SK-N-MC (cell line): ENCODE data around the gene SOX5.
"Not testable (repeated sequence)": the region's sequence is repeated elsewhere in the genome, so short reads cannot be mapped to it uniquely, and the experiment has no call there.

Source experiments
- DNase-seq: peaks from one replicate; pipeline ENCODE4 v3.0.0-alpha.2; 2011; ENCODE audit warnings: low read depth, low spot score
- H3K27ac ChIP-seq: fragments of 200-600 bp; sonication (generic); 2 replicates; pipeline ENCODE4 v1.5.1; 2016; ENCODE audit warnings: mixed run types
- H3K36me3 ChIP-seq: fragments of 200-600 bp; sonication (generic); 2 replicates; pipeline ENCODE4 v1.6.1; 2017; ENCODE audit warnings: antibody characterized with exemption, low read length, mixed read lengths; ENCODE audit not compliant: insufficient read depth
- H3K4me3 ChIP-seq: fragments of 200-600 bp; sonication (generic); 2 replicates; pipeline ENCODE4 v1.5.1; 2016
- H3K9ac ChIP-seq: fragments of 200-600 bp; sonication (generic); 2 replicates; pipeline ENCODE4 v1.8.0; 2017; ENCODE audit warnings: mixed run types, mixed read lengths; ENCODE audit not compliant: insufficient read length
- H3K9me3 ChIP-seq: fragments of 200-600 bp; sonication (generic); 2 replicates; pipeline ENCODE4 v1.6.1; 2017; ENCODE audit warnings: low read depth, mild to moderate bottlenecking, antibody characterized with exemption, low read length, moderate library complexity, mixed read lengths
- EZH2 ChIP-seq: fragments of 200-600 bp; sonication (generic); IDR thresholded peaks from one replicate; pipeline ENCODE4 v1.6.1; 2017; ENCODE audit warnings: antibody characterized with exemption
- FOXP2 ChIP-seq: optimal IDR thresholded peaks from 2 replicates; pipeline ENCODE3; 2011; ENCODE audit warnings: mild to moderate bottlenecking, moderate library complexity; ENCODE audit not compliant: insufficient read depth; ENCODE audit errors: extremely low read length, control extremely low read depth
- POLR2AphosphoS5 ChIP-seq: IDR thresholded peaks from 2 replicates; pipeline ENCODE4 v1.6.1; 2012; ENCODE audit warnings: mild to moderate bottlenecking, low read depth, low read length, borderline replicate concordance

The SOX5 gene

DNA sequence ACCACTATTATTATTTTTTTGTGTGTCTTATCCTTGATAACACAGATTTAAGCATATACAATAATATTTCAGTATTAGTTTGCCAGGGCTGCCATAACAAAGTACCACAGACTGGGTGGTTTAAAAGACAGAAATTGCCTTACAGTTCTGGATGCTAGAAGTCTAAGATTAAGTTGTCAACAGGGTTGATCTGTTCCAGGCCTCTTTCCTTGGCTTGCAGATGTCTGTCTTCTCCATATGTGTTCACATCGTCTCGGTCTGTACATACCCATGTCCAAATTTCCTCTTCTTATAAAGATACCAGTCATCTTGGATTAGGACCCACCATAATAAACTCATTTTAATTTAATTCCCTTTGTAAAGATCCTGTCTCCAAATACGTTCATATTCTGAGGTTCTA is 204.8 kb downstream of the SOX5 start:
- Histone ChIP-seq H3K9ac (no peak overlapping the region), H3K27ac (no peak overlapping the region), H3K9me3 (no peaks in the 10 kb centered on the region), H3K36me3 (no peaks in the 10 kb centered on the region), H3K4me3 (no peak overlapping the region)
- DNase-seq, result no peak
- no peak for TF ChIP-seq EZH2
- no peak for TF ChIP-seq FOXP2
- TF ChIP-seq POLR2AphosphoS5, result no peak

DNA sequence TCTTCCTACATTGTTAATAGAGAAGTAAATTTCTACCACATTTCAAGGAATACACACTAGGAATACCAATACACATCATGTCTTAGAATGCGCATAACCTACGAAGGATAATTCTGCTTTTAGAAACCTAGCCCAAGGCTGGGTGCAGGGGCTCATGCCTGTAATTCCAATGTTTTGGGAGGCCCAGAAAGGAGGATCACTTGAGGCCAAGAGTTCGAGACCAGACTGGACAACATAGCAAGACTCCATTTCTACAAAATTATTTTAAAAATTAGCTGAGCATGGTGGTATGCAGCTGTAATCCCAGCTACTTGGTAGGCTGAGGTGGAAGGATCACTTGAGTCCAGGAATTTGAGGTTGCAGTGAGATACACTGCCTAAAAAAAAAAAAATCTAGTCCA is 206.9 kb downstream of the SOX5 start:
- Histone ChIP-seq H3K27ac (no peak overlapping the region), H3K36me3 (no peaks in the 10 kb centered on the region), H3K9ac (no peak overlapping the region), H3K4me3 (no peak overlapping the region), H3K9me3 (no peaks in the 10 kb centered on the region)
- no peak for DNase-seq
- no peak for TF ChIP-seq POLR2AphosphoS5
- no peak for TF ChIP-seq FOXP2
- TF ChIP-seq EZH2, result no peak

GRCh38 chr12:23731493-23731892 is 218.0 kb downstream of the SOX5 start:
- no peak for TF ChIP-seq EZH2
- no peak for TF ChIP-seq POLR2AphosphoS5
- TF ChIP-seq FOXP2, result no peak
- Histone ChIP-seq H3K9ac (no peak overlapping the region), H3K4me3 (no peak overlapping the region), H3K27ac (no peak overlapping the region), H3K9me3 (no peaks in the 10 kb centered on the region), H3K36me3 (no peaks in the 10 kb centered on the region)
- DNase-seq, result no peak

DNA sequence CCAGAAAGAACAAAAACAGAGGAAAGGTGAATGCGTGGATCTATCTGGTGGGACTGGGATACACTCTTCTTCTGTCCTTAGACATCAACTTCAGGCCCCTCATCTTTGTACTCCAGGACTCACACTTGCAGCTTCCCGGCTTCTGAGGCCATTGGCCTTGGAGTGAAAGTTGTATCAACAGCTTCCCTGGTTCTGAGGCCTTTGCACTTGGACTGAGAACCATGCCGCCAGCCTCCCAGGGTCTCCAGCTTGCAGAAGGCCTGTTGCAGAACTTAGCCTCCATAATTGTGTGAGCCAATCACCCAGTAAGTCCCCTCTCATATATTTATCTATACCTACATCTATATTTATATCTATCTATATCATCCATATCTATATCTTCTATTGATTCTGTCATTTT is 218.4 kb downstream of the SOX5 start:
- H3K9ac ChIP-seq, result no peak overlapping the region
- TF ChIP-seq EZH2 (no peak), POLR2AphosphoS5 (no peak), FOXP2 (no peak)
- no peaks in the 10 kb centered on the region for H3K9me3 ChIP-seq
- no peak for DNase-seq
- H3K27ac ChIP-seq, result no peak overlapping the region
- no peaks in the 10 kb centered on the region for H3K36me3 ChIP-seq
- H3K4me3 ChIP-seq, result no peak overlapping the region

GRCh38 chr12:23729359-23729758 is 220.1 kb downstream of the SOX5 start:
- no peak overlapping the region for H3K27ac ChIP-seq
- H3K36me3 ChIP-seq, result no peaks in the 10 kb centered on the region
- no peak overlapping the region for H3K4me3 ChIP-seq
- TF ChIP-seq FOXP2, result no peak
- DNase-seq, result no peak
- H3K9ac ChIP-seq, result no peak overlapping the region
- H3K9me3 ChIP-seq, result no peaks in the 10 kb centered on the region

- no peak overlapping the region for H3K4me3 ChIP-seq
- no peak overlapping the region for H3K9ac ChIP-seq
- TF ChIP-seq POLR2AphosphoS5 (no peak), FOXP2 (no peak)
- no peaks in the 10 kb centered on the region for H3K9me3 ChIP-seq
- H3K36me3 ChIP-seq, result no peaks in the 10 kb centered on the region
- no peak for DNase-seq
- no peak overlapping the region for H3K27ac ChIP-seq
Observed at GRCh38 chr12:23726646-23727045, 222.8 kb downstream of the SOX5 start.

DNA sequence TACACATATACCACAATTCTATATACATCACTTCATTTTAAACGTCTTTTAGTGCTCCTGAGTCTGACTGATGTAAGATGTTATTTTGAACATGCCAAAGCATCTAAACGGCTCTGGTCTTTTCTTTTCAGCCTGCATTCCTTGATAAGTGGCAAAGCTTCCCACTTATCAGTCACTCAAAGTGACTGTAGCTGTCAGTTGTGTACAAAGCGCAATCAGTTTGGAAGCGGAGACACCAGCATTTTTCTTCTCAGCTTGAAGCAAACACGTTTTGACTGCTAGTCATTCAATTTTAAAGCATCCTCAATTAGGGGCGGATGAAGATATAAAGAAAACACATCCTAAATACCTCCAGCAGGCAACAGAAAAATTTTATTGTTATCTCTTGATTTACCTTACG is 226.8 kb downstream of the SOX5 start:
- no peak overlapping the region for H3K27ac ChIP-seq
- TF ChIP-seq EZH2 (no peak), POLR2AphosphoS5 (no peak), FOXP2 (no peak)
- no peaks in the 10 kb centered on the region for H3K9me3 ChIP-seq
- no peaks in the 10 kb centered on the region for H3K36me3 ChIP-seq
- no peak for DNase-seq
- H3K9ac ChIP-seq, result no peak overlapping the region
- no peak overlapping the region for H3K4me3 ChIP-seq

GRCh38 chr12:23721268-23721667 is 228.2 kb downstream of the SOX5 start:
- Histone ChIP-seq H3K9me3 (no peaks in the 10 kb centered on the region), H3K4me3 (no peak overlapping the region), H3K36me3 (no peaks in the 10 kb centered on the region), H3K27ac (no peak overlapping the region), H3K9ac (no peak overlapping the region)
- no peak for TF ChIP-seq POLR2AphosphoS5
- no peak for TF ChIP-seq EZH2
- no peak for TF ChIP-seq FOXP2
- no peak for DNase-seq

DNA sequence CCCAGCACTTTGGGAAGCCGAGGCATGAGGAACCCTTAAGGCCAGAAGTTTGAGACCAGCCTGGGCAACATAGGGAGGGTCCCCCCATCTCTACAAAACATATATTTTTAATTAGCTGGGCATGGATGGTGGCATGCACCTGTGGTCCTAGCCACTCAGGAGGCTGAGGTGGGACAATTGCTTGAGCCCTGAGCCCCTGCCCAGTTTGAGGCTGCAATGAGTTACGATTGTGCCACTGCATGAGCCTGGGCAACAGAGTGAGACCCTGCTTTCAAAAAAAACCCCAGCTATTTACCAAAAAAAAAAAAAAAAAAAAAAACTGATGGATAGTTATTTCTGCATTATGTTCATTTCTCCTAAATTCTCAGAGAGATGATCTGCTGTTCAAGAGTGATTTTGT is 230.0 kb downstream of the SOX5 start:
- Histone ChIP-seq H3K9me3 (no peaks in the 10 kb centered on the region), H3K27ac (no peak overlapping the region), H3K36me3 (no peaks in the 10 kb centered on the region), H3K4me3 (no peak overlapping the region), H3K9ac (no peak overlapping the region)
- TF ChIP-seq POLR2AphosphoS5 (no peak), FOXP2 (no peak), EZH2 (no peak)
- no peak for DNase-seq

- not testable (repeated sequence) for H3K36me3 ChIP-seq, H3K4me3 ChIP-seq, H3K9me3 ChIP-seq, DNase-seq, H3K9ac ChIP-seq, H3K27ac ChIP-seq
Observed at GRCh38 chr12:23710361-23710760, 239.1 kb downstream of the SOX5 start.
